Transverse colon (tissue), 4 donors: Measurements from ENCODE around the gene RSL1D1. TPM values are rescaled to one million over a fixed set of nuclear protein-coding genes. Genes with fewer than 3 reads are reported as not detected.
A peak's percentile ranks its signal among the peaks of the same experiment; 100 is the strongest.

Source experiments
- DNase-seq: peaks from one replicate; pipeline ENCODE4 v3.0.0-alpha.2; 2019
- H3K27ac ChIP-seq, 4 donors: fragments of 200-600 bp; sonication (generic); 2 replicates each; pipeline ENCODE4 v1.5.1; 2016 to 2018; ENCODE audit warnings: inconsistent platforms in 4 of 4
- H3K27me3 ChIP-seq: fragments of 200-600 bp; sonication (generic); 2 replicates; pipeline ENCODE4 v1.5.1; 2017; ENCODE audit warnings: inconsistent platforms
- H3K36me3 ChIP-seq, 4 donors: fragments of 200-600 bp; sonication (generic); 2 replicates each; pipeline ENCODE4 v1.5.1; 2017 to 2019; ENCODE audit warnings: inconsistent platforms in 4 of 4
- H3K4me1 ChIP-seq, 4 donors: fragments of 200-600 bp; sonication (generic); 2 replicates each; pipeline ENCODE4 v1.5.1; 2017 to 2020; ENCODE audit warnings: inconsistent platforms in 4 of 4
- H3K4me3 ChIP-seq, 4 donors: fragments of 200-600 bp; sonication (generic); 1 replicate in 1 of 4; 2 replicates in 3 of 4; pipeline versions ENCODE4 v1.5.1 to v1.6.1; 2017 to 2019; ENCODE audit warnings: inconsistent platforms in 4 of 4
- H3K9me3 ChIP-seq, 2 donors: fragments of 200-600 bp; sonication (generic); 2 replicates each; pipeline ENCODE4 v1.5.1; 2017 to 2019; ENCODE audit warnings: inconsistent platforms in 2 of 2
- CTCF ChIP-seq, 5 experiments: fragments of 200-600 bp in 3 of 5; fragments of 450-650 bp in 2 of 5; sonication (generic) in 3 of 5; IDR thresholded peaks; 1 replicate in 2 of 5; 2 replicates in 3 of 5; pipeline ENCODE4 v1.5.1; 2016 to 2017; ENCODE audit warnings: antibody characterized with exemption in 5 of 5, inconsistent platforms in 3 of 5, mild to moderate bottlenecking in 2 of 5, moderate library complexity in 1 of 5
- EP300 ChIP-seq: sonication (generic); formaldehyde crosslinking; IDR thresholded peaks from one replicate; pipeline ENCODE4 v1.6.1; 2017; ENCODE audit warnings: antibody characterized with exemption, low read depth
- POLR2A ChIP-seq: fragments of 450-650 bp; IDR thresholded peaks from one replicate; pipeline ENCODE4 v1.6.1; 2016; ENCODE audit warnings: antibody characterized with exemption, mild to moderate bottlenecking, moderate library complexity
- POLR2AphosphoS5 ChIP-seq, 3 donors: sonication (generic); formaldehyde crosslinking; IDR thresholded peaks; one replicate each; pipeline ENCODE4 v1.6.1; 2016; ENCODE audit warnings: antibody characterized with exemption in 3 of 3
- WGBS, 2 donors: methylation state at CpG; one replicate each; pipeline ENCODE4 v1.1.5; 2018; ENCODE audit warnings: low coverage in 1 of 2; 5-methylcytosine and 5-hydroxymethylcytosine counted together
- in situ Hi-C, 4 donors: fragments of 200-750 bp; cut with MboI; loops; one replicate each; pipeline versions ENCODE4 v1.15.0 to v1.15.1; 2017; ENCODE audit warnings: low sequenced_read_pairs in 3 of 4, low pct_ligation_motif_present in 1 of 4, low pct_unique_long_range_greater_than_20kb in 1 of 4
- intact Hi-C: fragments of 100-400 bp; cut with DNase I; formaldehyde crosslinking; loops from one replicate; pipeline ENCODE4 v1.15.1; 2023; ENCODE audit warnings: low total_unique reads
- total RNA-seq, 4 donors: library from RNA; depleted of rRNA; stranded (reverse); fragments of >200 nt; gene quantifications; one replicate each; pipeline ENCODE4 v1.1.0, GENCODE V29; 2016

Gene RSL1D1
- total RNA-seq, 4 donors from 2014 or later = 41.5 to 120 (median 65.9) TPM

- peak overlapping the region; percentile 95 to 100 (median 97) for H3K27ac ChIP-seq
- no peak for TF ChIP-seq POLR2A
- no peak for TF ChIP-seq EP300
- no peak for TF ChIP-seq POLR2AphosphoS5 (IDR thresholded peaks at IDR 0.05)
- TF ChIP-seq CTCF (IDR thresholded peaks at IDR 0.05) = no peak
- no peaks in the 10 kb centered on the region for H3K27me3 ChIP-seq
- H3K36me3 ChIP-seq = no peaks in the 10 kb centered on the region
- no peaks in the 10 kb centered on the region for H3K9me3 ChIP-seq
- 77 to 88% methylated on average over 9 to 14 of the region's 14 CpGs for WGBS, 2 donors
- no peak overlapping the region for H3K4me3 ChIP-seq
- in situ Hi-C loops (loop anchor here in 3 of 4 donors (25.0 kb wide), 3 partner anchors 262 to 412 kb away; a partner anchor contains a TSS), intact Hi-C loops (no loop called here)
- DNase-seq = no peak
- peaks cover 12 to 42% (median 28%) of the 10 kb centered on the region in 4 donors for H3K4me1 ChIP-seq
Observed at GRCh38 chr16:11799509-11800381, 51.6 kb downstream of the RSL1D1 start.

DNA sequence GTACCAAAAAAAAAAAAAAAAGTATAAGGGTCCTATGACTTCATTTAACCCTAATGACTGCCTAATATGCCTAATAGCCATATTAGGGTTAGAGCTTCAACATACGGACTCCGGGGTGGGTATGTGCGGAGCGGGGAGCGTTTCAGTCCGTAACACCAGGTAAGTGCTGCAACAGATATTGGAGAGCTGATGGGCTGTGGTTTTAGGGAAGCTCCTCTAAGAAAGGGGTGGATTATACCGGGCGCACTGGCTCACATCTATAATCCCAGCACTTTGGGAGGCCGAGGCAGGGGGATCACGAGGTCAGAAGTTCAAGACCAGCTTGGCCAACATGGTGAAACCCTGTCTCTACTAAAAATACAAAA is 52.3 kb downstream of the RSL1D1 start:
- Histone ChIP-seq H3K27me3 (no peaks in the 10 kb centered on the region), H3K9me3 (no peaks in the 10 kb centered on the region), H3K27ac (peak overlapping the region; percentile 95 to 100 (median 97)), H3K36me3 (no peaks in the 10 kb centered on the region), H3K4me1 (peaks cover 19 to 49% (median 33%) of the 10 kb centered on the region in 4 donors), H3K4me3 (peak overlapping the region in 1 of 4 donors; percentile 93)
- intact Hi-C loops (no loop called here), in situ Hi-C loops (no loop called here)
- WGBS, 2 donors = 94 to 97% methylated on average over 8 to 10 of the region's 10 CpGs
- no peak for DNase-seq
- TF ChIP-seq CTCF (IDR thresholded peaks at IDR 0.05) (no peak), POLR2A (no peak), EP300 (no peak), POLR2AphosphoS5 (IDR thresholded peaks at IDR 0.05) (no peak)

GRCh38 chr16:11797957-11798299 is 53.4 kb downstream of the RSL1D1 start:
- in situ Hi-C loops = no loop called here
- no peaks in the 10 kb centered on the region for H3K36me3 ChIP-seq
- no peaks in the 10 kb centered on the region for H3K27me3 ChIP-seq
- no peak for DNase-seq
- peak overlapping the region; percentile 45 to 95 (median 86) for H3K4me3 ChIP-seq
- H3K27ac ChIP-seq = peak overlapping the region; percentile 95 to 100 (median 97)
- intact Hi-C loops = loop anchor here (2.0 kb wide), 1 partner anchor 55 kb away; the partner anchor contains the start of gene TXNDC11
- peaks cover 26 to 60% (median 44%) of the 10 kb centered on the region in 4 donors for H3K4me1 ChIP-seq
- no peaks in the 10 kb centered on the region for H3K9me3 ChIP-seq
- TF ChIP-seq POLR2AphosphoS5 (IDR thresholded peaks at IDR 0.05) = no peak
- WGBS, 2 donors = 3 to 4% methylated on average over 4 to 7 of the region's 7 CpGs

DNA sequence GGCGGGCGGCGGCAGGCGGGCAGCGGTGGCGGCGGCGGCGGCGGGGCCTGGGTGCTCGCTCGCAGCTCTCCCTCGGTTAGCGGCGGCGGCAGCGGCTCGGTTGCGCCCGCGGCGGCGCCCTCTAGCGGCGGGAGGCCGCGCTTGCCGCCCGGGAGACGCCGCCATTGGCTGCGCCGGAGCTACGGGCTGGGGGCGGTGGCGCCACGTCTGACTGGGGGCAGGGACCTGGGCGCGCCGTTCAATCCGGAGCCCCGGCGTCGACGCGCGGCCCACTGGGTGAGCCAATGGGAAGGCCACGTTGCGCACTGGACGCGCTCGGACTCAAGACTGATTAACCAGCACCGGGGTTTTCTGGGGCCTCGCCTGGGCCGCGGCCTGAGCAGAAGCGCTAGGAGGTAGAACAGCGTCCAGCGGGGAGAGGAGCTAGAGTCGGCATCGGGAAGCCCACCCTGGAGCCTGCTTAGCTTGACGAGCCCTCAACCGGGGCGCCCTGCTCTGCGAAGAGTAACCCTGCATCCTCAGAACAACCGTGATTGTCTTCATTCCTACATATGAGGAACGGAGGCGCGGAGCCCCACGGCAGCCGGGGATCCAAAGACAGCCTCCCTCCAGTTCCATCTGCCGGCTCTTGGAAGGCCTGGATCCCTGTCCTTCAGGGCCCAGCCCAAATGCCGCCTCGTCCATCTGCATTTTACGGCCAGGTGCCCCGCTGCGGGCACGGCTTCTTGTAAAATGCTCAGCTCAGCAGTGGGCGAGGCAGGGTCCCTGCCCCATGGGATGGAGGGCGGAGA is 54.0 kb downstream of the RSL1D1 start, which contains the start of gene ZC3H7A:
ZC3H7A (minus strand) TSS at position 93 of the 791 bp plus-strand sequence. CDS start 14,904 bp downstream, outside the sequence.
- Histone ChIP-seq H3K9me3 (no peaks in the 10 kb centered on the region), H3K27ac (peak within 1 kb of the TSS; percentile 95 to 100 (median 97)), H3K36me3 (no peaks in the 10 kb centered on the region), H3K4me3 (peak within 1 kb of the TSS; percentile 79 to 95 (median 90)), H3K4me1 (peaks cover 32 to 66% (median 49%) of the 10 kb centered on the region in 4 donors), H3K27me3 (no peaks in the 10 kb centered on the region)
- 1% methylated on average over 44 of the region's 80 CpGs; no CpG with 5 or more reads in 1 of the 2 donors for WGBS, 2 donors
- peak; percentile 97 for DNase-seq
- TF ChIP-seq CTCF (IDR thresholded peaks at IDR 0.05) = peak; percentile 33 to 84 (median 66)
- TF ChIP-seq EP300 = no peak
- peak; percentile 98 for TF ChIP-seq POLR2A
- TF ChIP-seq POLR2AphosphoS5 (IDR thresholded peaks at IDR 0.05) = peak; percentile 94 to 96 (median 95)
- in situ Hi-C loops = no loop called here
- intact Hi-C loops = loop anchor here (2.0 kb wide), 1 partner anchor 55 kb away; the partner anchor contains the start of gene TXNDC11
